Pons (tissue), 1 donor: ENCODE measurements around the gene ACER3.
"Not testable (repeated sequence)": the region's sequence is repeated elsewhere in the genome, so short reads cannot be mapped to it uniquely, and the experiment has no call there.

Experiments used
- DNase-seq: peaks from one replicate; pipeline ENCODE4 v3.0.0-alpha.2; 2016; ENCODE audit warnings: low spot score

Gene ACER3

GRCh38 chr11:77058900-77059299 lies 198.2 kb downstream of the ACER3 start:
- DNase-seq, result no peak

DNA sequence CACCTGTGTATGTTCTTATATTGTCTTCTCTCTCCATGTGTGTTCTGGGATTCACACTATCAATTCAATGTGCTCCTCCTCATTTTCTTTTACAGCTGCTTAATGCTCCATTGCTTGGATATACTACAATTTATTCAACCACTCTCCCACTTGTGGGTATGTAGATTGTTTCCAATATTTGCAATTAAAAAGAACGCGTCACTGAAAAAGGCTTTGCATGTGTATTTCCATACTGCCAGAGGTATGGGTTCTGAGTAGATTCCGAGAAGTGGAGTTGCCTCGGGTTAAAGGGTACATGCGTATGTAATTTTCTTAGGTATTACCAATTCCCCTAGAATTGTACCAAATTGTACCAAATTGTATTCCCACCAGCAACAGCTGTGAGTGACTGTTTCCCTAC lies 199.1 kb downstream of the ACER3 start:
- DNase-seq, result no peak

DNA sequence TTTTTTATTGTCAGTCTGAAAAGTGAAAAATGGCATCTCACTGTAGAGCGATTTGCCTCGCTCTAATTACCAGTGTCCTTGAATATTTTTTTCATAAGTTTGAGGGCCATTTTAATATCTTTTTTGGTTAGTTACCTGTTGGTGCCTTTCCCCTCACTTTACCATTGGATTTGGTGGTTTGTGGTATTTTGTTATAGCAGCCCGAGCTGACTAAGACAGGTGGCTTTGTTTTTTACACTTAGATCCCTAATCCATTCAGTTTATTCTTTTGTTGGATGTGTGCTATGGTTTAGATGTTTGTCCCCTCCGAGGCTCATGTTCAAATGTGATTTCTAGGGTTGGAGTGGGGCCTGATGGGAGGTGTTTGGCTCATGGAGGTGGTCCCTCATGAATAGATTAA lies 199.5 kb downstream of the ACER3 start:
- no peak for DNase-seq

- DNase-seq, result not testable (repeated sequence)
These were observed 200.5 kb downstream of the ACER3 start for GRCh38 chr11:77061258-77061657.

DNA sequence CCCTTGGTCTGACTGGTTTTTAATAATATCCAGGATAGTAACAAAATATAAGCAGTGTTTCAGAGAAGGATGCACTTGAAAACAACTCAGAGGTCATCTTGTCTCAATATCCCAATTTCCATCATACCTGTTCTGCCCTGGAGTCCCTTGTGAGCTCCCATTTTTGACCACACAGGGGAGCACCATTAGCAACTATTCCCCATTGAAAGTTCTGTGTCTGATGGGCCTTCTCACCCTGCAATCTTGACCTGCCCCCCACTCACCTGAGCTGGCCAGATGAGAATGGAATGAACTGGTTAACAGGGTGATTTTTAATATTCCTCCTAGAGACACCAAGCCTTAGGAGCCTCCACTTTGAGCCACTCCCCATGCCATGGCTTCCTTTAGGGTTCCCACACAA lies 202.2 kb downstream of the ACER3 start:
- DNase-seq, result no peak

DNA sequence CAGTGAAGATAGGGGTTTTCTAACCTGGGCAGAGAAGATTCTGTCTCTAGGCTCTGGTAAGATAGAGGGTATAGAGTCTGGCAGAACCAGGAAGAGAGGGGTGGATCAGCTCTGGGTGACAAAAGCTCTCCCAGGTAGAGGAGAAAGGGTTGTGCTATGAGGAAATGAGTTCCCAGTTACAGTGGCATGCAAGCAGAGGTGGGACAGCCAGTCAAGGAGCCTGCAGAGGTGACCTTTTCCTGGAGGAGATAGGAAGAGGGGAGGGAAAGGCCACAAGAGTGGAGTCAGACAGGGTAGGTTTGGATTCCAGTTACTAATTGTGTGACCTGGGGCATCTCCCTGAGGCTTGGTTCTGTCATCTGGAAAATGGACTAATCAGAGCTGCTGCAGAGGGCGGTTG lies 202.7 kb downstream of the ACER3 start:
- no peak for DNase-seq

DNA sequence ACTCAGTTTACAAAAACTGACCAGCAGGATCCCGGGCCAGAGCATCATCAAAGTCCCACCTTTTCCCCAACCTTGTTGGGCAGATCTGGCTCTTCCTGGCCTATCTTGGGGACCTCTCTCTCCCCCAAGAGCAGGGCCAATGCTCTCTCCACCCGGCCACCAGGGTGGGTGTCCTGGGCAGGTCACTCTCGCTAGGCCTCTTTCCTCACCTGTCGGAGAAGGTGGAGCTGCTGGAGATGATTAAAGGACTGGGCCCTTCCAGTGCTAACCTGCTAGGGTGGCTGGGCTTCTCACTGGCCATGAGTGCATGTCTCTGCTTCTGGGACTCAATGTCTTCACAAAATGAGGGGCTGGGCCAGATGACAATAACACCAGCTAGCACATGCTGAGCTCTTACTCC lies 203.1 kb downstream of the ACER3 start:
- DNase-seq, result no peak

DNA sequence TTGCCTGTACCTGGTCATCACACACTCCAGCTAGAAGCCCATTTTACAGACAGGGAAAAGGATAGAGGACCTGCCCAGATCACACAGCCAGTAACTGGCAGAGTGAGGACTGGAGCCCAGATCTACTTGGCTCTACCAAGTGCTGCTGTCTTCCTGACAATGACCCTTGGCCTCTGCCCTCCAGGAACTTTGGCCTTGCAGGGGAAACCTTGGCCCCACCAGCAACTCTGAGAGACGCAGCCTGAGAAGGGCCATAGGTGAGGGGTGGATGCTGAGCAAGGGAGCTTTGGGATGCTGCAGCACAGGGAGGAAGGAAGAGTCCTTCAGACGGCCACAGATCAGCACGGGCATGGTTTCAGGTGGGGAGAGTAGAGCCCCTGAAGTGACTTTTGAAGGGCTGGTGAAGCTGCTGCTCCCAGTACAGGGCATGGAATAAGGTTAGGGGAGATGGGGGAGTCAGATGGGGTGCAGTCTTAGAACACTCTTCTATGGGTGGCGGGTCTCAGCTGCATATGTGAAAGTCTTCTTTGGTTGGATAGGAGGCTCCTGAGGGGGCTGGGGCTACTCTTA lies 204.0 kb downstream of the ACER3 start:
- no peak for DNase-seq

GRCh38 chr11:77065878-77066228 lies 205.1 kb downstream of the ACER3 start:
- no peak for DNase-seq

DNA sequence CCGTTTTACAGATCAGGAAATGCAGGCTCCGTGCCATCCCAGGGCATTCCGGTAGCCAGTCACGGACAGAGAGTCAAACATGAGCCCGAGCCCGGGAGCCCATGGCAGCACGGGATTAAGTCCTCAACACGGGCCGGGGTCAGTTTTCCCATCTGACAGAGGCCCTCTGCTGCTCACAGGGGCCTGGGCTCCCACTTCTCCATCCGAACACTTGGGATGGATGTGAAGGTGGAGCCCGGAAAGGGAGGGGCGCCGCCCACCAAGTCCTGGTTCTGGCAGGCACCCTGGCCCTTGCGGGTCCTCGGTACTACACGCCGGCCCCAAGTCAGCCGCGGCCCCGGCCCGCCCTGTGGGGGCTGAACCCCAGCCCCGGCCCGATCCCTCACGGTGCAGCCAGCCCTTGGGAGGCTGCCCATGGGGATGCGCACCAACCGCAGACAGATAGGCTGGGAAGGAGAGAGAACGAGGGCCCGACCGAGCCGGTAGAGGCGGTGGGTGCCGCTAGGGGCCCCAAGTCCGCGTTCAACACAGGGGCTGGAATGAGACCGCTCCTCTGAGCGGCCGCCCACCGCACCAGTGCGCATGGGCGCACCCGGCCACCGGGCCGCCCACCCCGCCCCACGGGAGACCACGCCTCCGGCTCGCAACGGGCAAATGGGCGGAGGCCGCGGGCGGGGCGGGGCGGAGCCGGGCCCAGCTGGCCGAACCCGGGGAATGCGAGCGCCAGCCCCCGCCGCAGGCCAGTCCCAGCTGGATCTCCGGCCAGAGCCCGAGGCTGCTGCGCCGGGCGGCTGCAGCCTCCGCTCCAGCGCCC lies 205.7 kb downstream of the ACER3 start, which contains the start of gene CAPN5:
TSS of gene CAPN5 (plus strand) at position 743 of the 814 bp plus-strand sequence. CDS start 17,916 bp downstream, outside the sequence.
- peak; percentile 89 for DNase-seq

GRCh38 chr11:77067861-77068443 lies 207.2 kb downstream of the ACER3 start:
- no peak for DNase-seq

- DNase-seq, result no peak
These were observed 208.0 kb downstream of the ACER3 start for GRCh38 chr11:77068457-77069335.

DNA sequence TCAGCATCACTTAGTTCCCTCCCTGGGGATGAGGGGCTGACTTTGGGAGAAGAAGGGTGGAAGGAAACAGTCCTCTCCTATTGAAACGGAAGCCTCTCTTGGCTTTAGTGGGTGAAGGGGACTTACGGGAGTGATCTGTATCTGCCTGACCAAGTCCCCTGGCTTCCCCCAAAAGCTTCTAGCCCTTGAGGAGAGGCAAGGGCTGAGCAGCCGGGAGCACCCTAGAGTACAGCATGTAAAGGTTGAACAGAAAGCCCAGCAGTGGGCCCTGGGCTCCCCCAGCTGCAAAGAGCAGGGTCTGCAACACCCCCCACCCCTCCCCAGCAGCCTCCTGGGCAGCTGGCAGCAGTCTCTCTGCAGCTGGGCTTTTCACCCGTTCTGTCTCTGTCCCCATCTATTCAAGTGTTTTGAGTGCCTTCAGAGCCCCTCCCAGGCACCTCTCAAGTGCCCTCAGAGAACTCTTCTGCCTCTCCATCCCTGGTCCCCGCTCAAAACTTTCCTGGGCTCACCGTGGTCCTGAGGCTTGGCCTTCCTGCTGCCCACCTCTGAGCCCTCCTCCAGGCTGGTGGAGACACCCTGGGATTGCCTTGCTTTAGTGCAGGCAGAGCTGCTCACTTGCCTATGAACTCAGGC lies 208.7 kb downstream of the ACER3 start:
- DNase-seq, result no peak

- no peak for DNase-seq
These were observed 209.4 kb downstream of the ACER3 start for GRCh38 chr11:77069969-77070582.

DNA sequence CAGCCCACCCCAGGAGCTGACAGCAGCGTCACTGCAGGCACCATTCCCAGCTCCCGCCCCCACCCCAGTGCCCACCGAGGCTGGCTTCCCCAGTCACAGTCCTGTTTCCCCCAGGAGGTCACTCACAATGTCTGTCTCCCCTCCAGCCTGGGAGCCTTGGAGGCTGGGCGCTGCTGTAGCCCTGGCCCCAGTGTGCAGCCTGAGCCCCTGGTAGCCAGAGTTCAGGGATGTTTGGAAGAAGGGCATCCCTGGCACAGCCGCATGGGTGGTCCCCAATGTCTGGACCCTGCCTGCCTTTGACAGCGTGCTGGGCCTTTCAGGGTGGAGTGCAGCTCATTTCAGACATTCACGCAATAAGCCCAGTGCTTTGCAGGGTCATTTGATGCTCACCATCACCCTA lies 210.4 kb downstream of the ACER3 start:
- no peak for DNase-seq

DNA sequence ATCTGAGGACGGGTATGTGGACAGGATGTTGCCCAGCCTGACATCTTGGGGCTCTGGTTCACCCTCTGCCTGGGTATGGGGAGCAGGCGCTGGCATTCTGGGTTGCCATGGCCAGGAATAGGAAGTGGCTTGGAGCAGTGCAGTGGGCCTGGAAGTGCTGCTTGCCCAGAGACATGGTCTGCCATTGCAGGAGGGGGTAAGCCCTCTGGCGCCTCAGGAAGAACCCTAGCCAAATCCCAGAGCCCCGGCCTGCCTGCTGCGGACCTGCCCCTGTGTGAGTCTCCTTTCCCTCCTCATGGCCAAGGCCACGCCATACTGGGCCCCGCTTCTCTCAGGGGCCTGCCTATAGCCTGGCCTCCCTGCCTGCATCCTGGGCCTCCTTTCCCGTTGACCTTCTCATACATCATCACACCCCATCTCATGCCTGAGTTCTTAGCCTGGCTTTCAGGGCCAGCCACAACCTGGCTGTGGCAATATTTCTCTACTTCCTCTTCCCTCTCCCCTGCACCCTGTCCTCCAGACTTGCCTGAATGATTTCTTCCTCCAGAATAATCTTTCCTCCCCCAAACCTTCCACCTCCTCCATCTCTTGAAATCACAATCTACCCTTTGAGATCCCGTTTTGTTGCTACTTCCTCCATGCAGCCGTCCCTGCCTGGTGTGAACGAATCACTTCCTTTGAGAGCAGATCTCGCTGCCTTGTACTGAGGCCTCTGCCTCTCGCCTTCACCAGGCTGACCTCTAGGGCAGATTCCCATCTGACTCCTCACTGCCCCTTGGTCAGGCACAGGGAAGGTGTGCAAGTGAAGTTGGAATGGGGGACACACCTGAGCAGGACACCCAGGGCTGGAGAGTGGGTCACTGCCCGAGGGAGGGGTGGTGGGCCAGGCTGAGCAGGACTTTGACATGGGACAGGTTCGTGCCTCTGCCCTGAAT lies 211.2 kb downstream of the ACER3 start:
- DNase-seq, result no peak

DNA sequence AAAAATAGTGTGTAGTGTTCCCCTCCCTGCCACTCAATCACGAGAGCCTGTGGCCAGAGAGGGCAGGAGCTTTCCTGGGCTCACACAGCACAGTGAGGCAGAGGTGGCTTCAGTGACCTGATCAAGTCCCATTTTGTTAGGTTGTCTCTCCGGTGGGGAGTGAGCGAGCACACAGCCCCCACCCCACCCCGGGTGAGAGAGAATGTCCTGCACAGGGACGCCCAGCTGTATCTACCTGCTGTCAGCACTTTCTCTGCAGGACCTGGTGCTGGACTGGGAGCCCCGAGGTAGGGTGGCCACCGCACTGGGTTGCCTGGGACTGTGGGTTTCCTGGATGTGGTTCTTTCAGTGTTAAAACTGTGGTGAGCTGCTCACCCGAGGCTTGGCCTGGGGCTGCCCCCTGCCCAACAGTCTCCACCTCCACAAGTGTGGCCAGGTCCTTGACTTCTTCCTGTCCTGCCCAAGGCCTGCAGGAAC lies 212.2 kb downstream of the ACER3 start:
- no peak for DNase-seq

GRCh38 chr11:77073328-77074001 lies 212.7 kb downstream of the ACER3 start:
- DNase-seq, result peak; percentile 58

GRCh38 chr11:77074205-77074604 lies 213.5 kb downstream of the ACER3 start:
- DNase-seq, result no peak
